GM12878 (cell line): Measurements from ENCODE around the gene ATP13A5. TPM values are rescaled to one million over a fixed set of nuclear protein-coding genes. Genes with fewer than 3 reads are reported as not detected.

Source experiments
- ATAC-seq: fragments of 200-7000 bp; cut with Tn5 transposase; 3 replicates; pipeline ENCODE4 v1.9.1; 2020; ENCODE audit warnings: mild to moderate bottlenecking, moderate library complexity
- BruUV-seq: library from RNA; stranded (reverse); fragments of 400-500 nt; replicated peaks from 2 replicates; lab custom pipeline; 2021; lab: Mats Ljungman, UMichigan
- CTCF ChIA-PET: fragments of 300-600 bp; sonication (Branson Sonifier 250); formaldehyde crosslinking; extraction: SDS; loops from one replicate; lab custom pipeline; 2021; ENCODE audit warnings: inconsistent platforms; lab: Yijun Ruan, JAX
- POLR2A ChIA-PET: fragments of 350-600 bp; formaldehyde crosslinking; extraction: SDS; loops from one replicate; lab custom pipeline; 2021; ENCODE audit warnings: inconsistent platforms; lab: Charles Lee
- RAD21 ChIA-PET: fragments of 300-600 bp; sonication (Branson Sonifier 250); formaldehyde crosslinking; loops from one replicate; lab custom pipeline; 2023; ENCODE audit warnings: antibody characterized with exemption; ENCODE audit not compliant: unreplicated experiment; lab: Charles Lee
- SMC1A ChIA-PET: fragments of 300-600 bp; sonication (Branson Sonifier 250); formaldehyde crosslinking; loops from one replicate; lab custom pipeline; 2023; ENCODE audit not compliant: unreplicated experiment, uncharacterized antibody; lab: Charles Lee
- DNase-seq: peaks from one replicate; pipeline ENCODE4 v3.0.0-alpha.2; 2011; ENCODE audit warnings: low read depth, low spot score
- FAIRE-seq: peaks from 3 replicates; lab custom pipeline; 2011; peaks lifted over from hg19 to GRCh38; lab: Jason Lieb, UNC
- H2AFZ ChIP-seq: 2 replicates; pipeline ENCODE4 v1.6.0; 2011; ENCODE audit warnings: low read depth, low read length, control low read depth; ENCODE audit not compliant: control insufficient read depth
- H3K27ac ChIP-seq: 2 replicates; pipeline ENCODE4 v1.5.1; 2011; ENCODE audit warnings: control low read depth; ENCODE audit not compliant: control insufficient read depth, insufficient read depth
- H3K27me3 ChIP-seq, 2 experiments: replicated peaks in 1 of 2; 2 replicates each; pipeline versions ENCODE4 v1.6.0 to v1.6.1; 2011; ENCODE audit warnings: low read length in 1 of 2; ENCODE audit not compliant: control insufficient read depth in 2 of 2, insufficient read depth in 2 of 2
- H3K36me3 ChIP-seq, 2 experiments: 2 replicates each; pipeline ENCODE4 v1.5.1; 2011; ENCODE audit warnings: low read length in 1 of 2; ENCODE audit not compliant: control insufficient read depth in 2 of 2, insufficient read depth in 2 of 2
- H3K4me1 ChIP-seq: 2 replicates; pipeline ENCODE4 v1.6.1; 2011; ENCODE audit warnings: mild to moderate bottlenecking, low read length, moderate library complexity, mixed read lengths; ENCODE audit not compliant: control insufficient read depth, insufficient read depth
- H3K4me2 ChIP-seq: 2 replicates; pipeline ENCODE4 v1.6.0; 2011; ENCODE audit warnings: control low read depth; ENCODE audit not compliant: control insufficient read depth, insufficient read depth
- H3K4me3 ChIP-seq: fragments of 200-600 bp; sonication (generic); 2 replicates; pipeline ENCODE4 v1.5.1; 2016
- H3K79me2 ChIP-seq: 2 replicates; pipeline ENCODE4 v1.6.0; 2011; ENCODE audit warnings: low read length; ENCODE audit not compliant: control insufficient read depth, insufficient read depth
- H3K9ac ChIP-seq: 2 replicates; pipeline ENCODE4 v1.8.0; 2011; ENCODE audit warnings: low read length, control low read depth, mixed read lengths; ENCODE audit not compliant: control insufficient read depth, insufficient read depth
- H3K9me3 ChIP-seq: replicated peaks from 3 replicates; pipeline ENCODE4 v1.5.1; 2011; ENCODE audit warnings: mild to moderate bottlenecking, low read length; ENCODE audit not compliant: control insufficient read depth, insufficient read depth
- H4K20me1 ChIP-seq: 2 replicates; pipeline ENCODE4 v1.6.0; 2011; ENCODE audit not compliant: control insufficient read depth, insufficient read depth
- ASH2L ChIP-seq: fragments of 300-600, 200-600 bp; sonication (generic); IDR thresholded peaks from 2 replicates; pipeline ENCODE4 v1.6.1; 2017; ENCODE audit warnings: low read depth, mild to moderate bottlenecking, borderline replicate concordance
- ATF7 ChIP-seq: fragments of 450-650 bp; IDR thresholded peaks from 2 replicates; pipeline ENCODE4 v1.6.1; 2016; ENCODE audit warnings: low read depth, mild to moderate bottlenecking
- CBFB ChIP-seq: IDR thresholded peaks from 2 replicates; pipeline ENCODE4 v1.6.1; 2016; ENCODE audit warnings: antibody characterized with exemption, low read depth
- CHD1 ChIP-seq: IDR thresholded peaks from 2 replicates; pipeline ENCODE4 v1.6.1; 2012; ENCODE audit warnings: low read depth, low read length, improper control_type of control experiment
- CREB1 ChIP-seq: IDR thresholded peaks from 2 replicates; pipeline ENCODE4 v1.6.1; 2012; ENCODE audit warnings: low read depth, mild to moderate bottlenecking, inconsistent platforms
- EP300 ChIP-seq, 2 experiments: fragments of 150-350 bp in 1 of 2; IDR thresholded peaks; 2 replicates each; pipeline ENCODE4 v1.6.1; 2011 to 2012; ENCODE audit warnings: low read depth in 2 of 2, low read length in 2 of 2, borderline replicate concordance in 1 of 2, improper control_type of control experiment in 1 of 2, inconsistent platforms in 1 of 2; ENCODE audit not compliant: control insufficient read depth in 1 of 2
- FOXK2 ChIP-seq: fragments of 450-650 bp; IDR thresholded peaks from 2 replicates; pipeline ENCODE4 v1.6.1; 2017; ENCODE audit warnings: mild to moderate bottlenecking, moderate library complexity
- JUNB ChIP-seq: IDR thresholded peaks from 2 replicates; pipeline ENCODE4 v1.6.1; 2016; ENCODE audit warnings: antibody characterized with exemption, mild to moderate bottlenecking
- KLF5 ChIP-seq: fragments of 450-650 bp; IDR thresholded peaks from 2 replicates; pipeline ENCODE4 v1.6.1; 2014; ENCODE audit warnings: mild to moderate bottlenecking; ENCODE audit not compliant: partially characterized antibody
- MTA2 ChIP-seq: fragments of 450-650 bp; IDR thresholded peaks from 2 replicates; pipeline ENCODE4 v1.6.1; 2016; ENCODE audit warnings: low read depth, mild to moderate bottlenecking, moderate library complexity
- PAX5 ChIP-seq: IDR thresholded peaks from 2 replicates; pipeline ENCODE4 v1.6.1; 2011; ENCODE audit warnings: low read depth, low read length, borderline replicate concordance
- PAX8 ChIP-seq: fragments of 450-650 bp; IDR thresholded peaks from 2 replicates; pipeline ENCODE4 v1.6.1; 2017; ENCODE audit warnings: mild to moderate bottlenecking, moderate library complexity
- RB1 ChIP-seq: fragments of 450-650 bp; formaldehyde crosslinking; IDR thresholded peaks from 2 replicates; pipeline ENCODE4 v1.6.1; 2017; ENCODE audit warnings: mild to moderate bottlenecking, borderline replicate concordance
- SRF ChIP-seq, 2 experiments: IDR thresholded peaks; 2 replicates each; pipeline ENCODE4 v1.6.1; 2011; ENCODE audit warnings: low read depth in 2 of 2, low read length in 2 of 2, mild to moderate bottlenecking in 1 of 2, moderate library complexity in 1 of 2
- TARDBP ChIP-seq: IDR thresholded peaks from 2 replicates; pipeline ENCODE4 v1.6.1; 2016; ENCODE audit warnings: borderline replicate concordance
- ZSCAN29 ChIP-seq: fragments of 450-650 bp; IDR thresholded peaks from 2 replicates; pipeline ENCODE4 v1.6.1; 2017; ENCODE audit warnings: mild to moderate bottlenecking, moderate library complexity
- WGBS: methylation state at CpG from one replicate; pipeline ENCODE4 v1.1.6; 2016; ENCODE audit warnings: low lambda C conversion rate; ENCODE audit not compliant: insufficient replicate concordance, insufficient coverage; ENCODE audit errors: missing lambda C conversion rate; 5-methylcytosine and 5-hydroxymethylcytosine counted together
- in situ Hi-C: fragments of 300-500 bp; cut with MboI; formaldehyde crosslinking; loops from 9 replicates; pipeline ENCODE4 v1.14.3; 2018; ENCODE audit warnings: mixed read lengths
- intact Hi-C: fragments of 100-400 bp; cut with micrococcal nuclease; formaldehyde crosslinking; loops from one replicate; pipeline ENCODE4 v1.14.2; 2022; ENCODE audit not compliant: unreplicated experiment
- polyA plus RNA-seq, 11 experiments: library from polyadenylated mRNA; depleted of rRNA in 4 of 11; unstranded in 6 of 11; stranded (reverse) in 5 of 11; fragments of >200 nt; fragmentation: Nextera tagmentation in 4 of 11; fragmentation: Illumina TruSeq in 1 of 11; extraction: Ambion mirVana in 4 of 11; extraction: Trizol in 1 of 11; gene quantifications; 1 replicate in 1 of 11; 2 replicates in 10 of 11; pipeline versions ENCODE4 v1.2.1 to v1.2.3, GENCODE V29; 2011 to 2016; ENCODE audit warnings: inconsistent platforms in 2 of 11, missing spikeins in 2 of 11, low read depth in 1 of 11
- total RNA-seq, 4 experiments: library from RNA; depleted of rRNA in 3 of 4; stranded (reverse); fragments of >200 nt in 3 of 4; fragmentation: Illumina TruSeq in 1 of 4; extraction: Trizol in 1 of 4; gene quantifications; 2 replicates each; pipeline versions ENCODE4 v1.2.1 to v1.2.3, GENCODE V29; 2013 to 2021
- TF ChIP-seq, protein P1 (sequence below): IDR thresholded peaks from 2 replicates; pipeline ENCODE4 v1.6.1; 2011; ENCODE audit warnings: borderline replicate concordance, low read depth, mild to moderate bottlenecking, moderate library complexity, mixed read lengths, low read length; ENCODE audit not compliant: insufficient read depth; ENCODE audit errors: extremely low read length

ATP13A5 gene
- total and polyA plus RNA-seq, 10 of the 15 experiments (the other 5 are each of a cell fraction or from before 2014, with no cell fraction given) = not detected

DNA sequence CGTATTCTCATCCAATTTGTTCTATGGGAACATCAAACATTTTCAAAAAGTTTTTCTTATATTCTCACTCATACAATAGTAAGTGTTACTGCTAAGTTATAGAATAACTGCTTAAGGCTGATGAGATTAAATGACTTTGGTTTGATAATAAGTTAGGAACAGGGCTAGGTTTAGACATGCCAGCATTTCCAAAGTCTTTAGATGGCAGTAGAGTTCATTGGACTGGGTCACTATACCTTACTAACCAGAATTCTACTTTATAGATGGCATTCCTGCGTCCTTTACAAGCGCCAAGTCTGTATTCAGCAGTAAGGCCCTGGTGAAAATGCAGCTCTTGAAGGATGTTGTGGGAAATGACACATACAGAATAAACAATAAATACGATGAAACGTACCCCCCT is 115.8 kb downstream of the ATP13A5 start:
- DNase-seq = no peak
- no TSS peak for BruUV-seq
- POLR2A ChIA-PET = no interaction called here
- H3K79me2 ChIP-seq = no peaks in the 10 kb centered on the region
- intact Hi-C loops = no loop called here
- TF ChIP-seq CHD1 = no peak
- TF ChIP-seq, all 136 proteins: peak for 0
- ChIA-PET CTCF (interaction anchor here (1.2 kb wide), 1 partner anchor 13 kb away, joined by 3 read pairs; no protein-coding TSS in a partner anchor), RAD21 (no interaction called here), SMC1A (no interaction called here)
- Histone ChIP-seq H3K9ac (no peak overlapping the region), H3K36me3 (no peaks in the 10 kb centered on the region), H2AFZ (no peak overlapping the region), H3K4me2 (no peak overlapping the region), H3K27me3 (no peaks in the 10 kb centered on the region), H3K4me3 (no peak overlapping the region), H3K27ac (no peak overlapping the region), H3K4me1 (no peaks in the 10 kb centered on the region), H3K9me3 (no peaks in the 10 kb centered on the region), H4K20me1 (no peaks in the 10 kb centered on the region)
- no peak for FAIRE-seq
- WGBS = 18% methylated on average over 5 of the region's 5 CpGs
- no peak for ATAC-seq
- in situ Hi-C loops = no loop called here

DNA sequence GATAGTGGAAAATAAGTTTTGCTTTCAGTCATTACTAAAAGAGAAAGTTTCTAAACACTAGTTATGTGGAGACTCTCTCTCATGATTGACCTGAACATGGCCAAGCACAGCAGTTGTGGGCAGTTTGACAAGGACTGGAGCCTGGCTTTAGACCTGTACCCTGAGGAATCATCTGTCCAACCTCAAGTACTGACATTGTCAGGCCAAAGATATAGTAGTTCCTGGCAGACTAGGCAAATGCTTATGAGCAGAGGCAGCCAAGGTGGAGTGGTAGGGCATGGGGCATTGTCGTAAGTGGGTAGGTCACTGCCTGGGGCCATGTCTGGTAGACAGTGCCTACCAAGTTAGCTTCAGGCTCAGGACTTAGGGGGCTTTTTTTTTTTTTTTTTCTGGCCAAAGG is 116.6 kb downstream of the ATP13A5 start:
- no peaks in the 10 kb centered on the region for H3K36me3 ChIP-seq
- DNase-seq (no peak), ATAC-seq (no peak), FAIRE-seq (no peak)
- ChIA-PET CTCF (no interaction called here), SMC1A (no interaction called here), RAD21 (no interaction called here), POLR2A (interaction anchor here (0.6 kb wide), 1 partner anchor 997 kb away, joined by 3 read pairs; no protein-coding TSS in a partner anchor)
- in situ Hi-C loops = no loop called here
- H4K20me1 ChIP-seq = no peaks in the 10 kb centered on the region
- H3K27me3 ChIP-seq = no peaks in the 10 kb centered on the region
- intact Hi-C loops = no loop called here
- H2AFZ ChIP-seq = no peak overlapping the region
- BruUV-seq = no TSS peak
- no peak overlapping the region for H3K9ac ChIP-seq
- no peaks in the 10 kb centered on the region for H3K9me3 ChIP-seq
- WGBS = 100% methylated on average over 1 of the region's 1 CpG
- no peaks in the 10 kb centered on the region for H3K79me2 ChIP-seq
- H3K4me1 ChIP-seq = no peaks in the 10 kb centered on the region
- H3K4me3 ChIP-seq = no peak overlapping the region
- H3K4me2 ChIP-seq = no peak overlapping the region
- H3K27ac ChIP-seq = no peak overlapping the region
- TF ChIP-seq KLF5 = no peak
- TF ChIP-seq EP300 (IDR thresholded peaks at IDR 0.05; ENCODE audit: borderline replicate concordance in 1 of 2, control insufficient read depth in 1 of 2, low read depth in 2 of 2, low read length in 2 of 2) = no peak
- no peak for TF ChIP-seq SRF (IDR thresholded peaks at IDR 0.05; ENCODE audit: low read depth in 2 of 2, low read length in 2 of 2)
- TF ChIP-seq RB1 = no peak
- TF ChIP-seq ZSCAN29 = no peak
- no peak for TF ChIP-seq PAX8
- TF ChIP-seq JUNB = no peak
- no peak for TF ChIP-seq TARDBP
- TF ChIP-seq PAX5 = no peak
- TF ChIP-seq ASH2L = no peak
- no peak for TF ChIP-seq FOXK2
- TF ChIP-seq CBFB = no peak
- no peak for TF ChIP-seq MTA2
- no peak for TF ChIP-seq ATF7
- TF ChIP-seq CREB1 = no peak
- TF ChIP-seq, protein P1, sequence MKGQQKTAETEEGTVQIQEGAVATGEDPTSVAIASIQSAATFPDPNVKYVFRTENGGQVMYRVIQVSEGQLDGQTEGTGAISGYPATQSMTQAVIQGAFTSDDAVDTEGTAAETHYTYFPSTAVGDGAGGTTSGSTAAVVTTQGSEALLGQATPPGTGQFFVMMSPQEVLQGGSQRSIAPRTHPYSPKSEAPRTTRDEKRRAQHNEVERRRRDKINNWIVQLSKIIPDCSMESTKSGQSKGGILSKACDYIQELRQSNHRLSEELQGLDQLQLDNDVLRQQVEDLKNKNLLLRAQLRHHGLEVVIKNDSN = no peak
